ENCODE measurements around the gene PHLPP1.

DNA sequence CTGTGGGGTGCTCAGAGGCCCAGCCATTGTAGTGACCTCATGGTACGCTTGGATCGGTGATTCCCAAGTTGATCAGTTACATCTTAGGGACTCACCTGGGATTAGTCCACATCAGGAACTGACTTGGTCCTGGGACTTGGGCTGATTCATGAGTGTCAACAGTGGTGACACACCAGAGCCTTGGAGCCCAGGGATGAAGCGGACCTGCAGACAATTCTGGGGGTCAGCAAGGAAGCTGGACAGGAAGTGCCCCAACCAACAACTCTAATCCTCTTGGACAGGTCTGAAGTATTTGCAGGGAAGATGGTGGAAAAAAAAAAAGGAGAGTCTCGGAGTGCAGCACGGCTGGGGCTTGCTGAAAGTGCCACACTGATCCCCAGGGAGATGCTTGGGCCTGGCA lies 288.6 kb downstream of the PHLPP1 start:
- TF ChIP-seq CTCF (conservative IDR thresholded peaks at IDR 0.05; ENCODE audit: low read length) (no peak), EZH2phosphoT487 (IDR thresholded peaks at IDR 0.05; ENCODE audit: borderline replicate concordance) (no peak)
